Cerebellar cortex (tissue), 1 donor: ENCODE data around the gene SPO11.

ENCODE experiments used
- DNase-seq: peaks from one replicate; pipeline ENCODE4 v3.0.0-alpha.2; 2015; ENCODE audit warnings: low spot score

The SPO11 gene, protein sequence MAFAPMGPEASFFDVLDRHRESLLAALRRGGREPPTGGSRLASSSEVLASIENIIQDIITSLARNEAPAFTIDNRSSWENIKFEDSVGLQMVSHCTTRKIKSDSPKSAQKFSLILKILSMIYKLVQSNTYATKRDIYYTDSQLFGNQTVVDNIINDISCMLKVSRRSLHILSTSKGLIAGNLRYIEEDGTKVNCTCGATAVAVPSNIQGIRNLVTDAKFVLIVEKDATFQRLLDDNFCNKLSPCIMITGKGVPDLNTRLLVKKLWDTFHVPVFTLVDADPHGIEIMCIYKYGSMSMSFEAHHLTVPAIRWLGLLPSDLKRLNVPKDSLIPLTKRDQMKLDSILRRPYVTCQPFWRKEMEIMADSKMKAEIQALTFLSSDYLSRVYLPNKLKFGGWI

DNA sequence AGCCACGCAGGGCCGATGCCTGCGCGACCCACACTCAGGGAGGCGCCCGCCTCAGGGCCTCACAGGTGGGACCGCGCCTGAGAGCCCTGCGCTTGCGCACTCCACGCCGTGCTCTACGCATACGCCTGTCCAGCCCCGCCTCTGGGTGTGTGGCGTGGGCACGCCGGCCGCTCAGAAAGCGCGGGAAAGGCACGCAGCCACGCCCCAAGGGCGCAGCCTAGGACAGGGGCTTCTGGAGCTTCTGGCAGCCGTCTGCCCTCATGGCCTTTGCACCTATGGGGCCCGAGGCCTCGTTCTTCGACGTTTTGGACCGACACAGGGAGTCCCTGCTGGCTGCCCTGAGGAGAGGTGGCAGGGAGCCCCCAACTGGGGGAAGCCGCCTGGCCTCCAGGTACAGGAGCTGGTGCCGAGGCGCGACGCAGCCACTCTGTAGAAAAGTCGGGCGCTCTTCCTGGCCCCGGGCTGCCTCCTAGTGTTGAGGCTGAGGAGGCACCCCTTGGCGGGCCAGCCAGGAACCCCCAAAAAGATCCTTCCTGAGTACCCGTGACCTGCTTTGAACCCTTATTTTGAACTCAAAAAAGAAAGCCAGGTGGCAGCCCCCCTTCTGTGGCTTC is at the start of gene SPO11:
Gene SPO11 (plus strand): TSS at position 196 of the 614 bp plus-strand sequence. CDS start 65 bp downstream, at position 261.
- peak; percentile 38 for DNase-seq

DNA sequence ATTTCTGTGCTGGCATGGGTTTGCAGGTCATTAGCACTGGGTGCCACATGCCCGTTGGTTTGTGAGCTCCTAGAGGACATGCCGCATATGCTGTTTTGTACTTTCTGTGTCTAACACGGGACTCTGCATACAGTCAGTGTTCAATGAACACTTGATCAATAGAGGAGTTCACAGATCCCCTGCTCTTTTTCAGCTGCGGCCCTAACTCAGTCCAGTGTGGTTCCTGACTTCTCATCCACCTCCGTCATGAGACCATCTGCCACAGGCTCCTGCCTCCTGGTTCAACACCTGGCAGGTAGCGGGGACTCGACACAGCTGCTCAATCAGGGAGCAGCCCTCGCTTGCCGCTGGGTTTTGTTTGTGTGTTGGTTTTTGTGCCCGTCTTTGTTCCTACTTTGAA is 49.4 kb upstream of the SPO11 start:
- no peak for DNase-seq

DNA sequence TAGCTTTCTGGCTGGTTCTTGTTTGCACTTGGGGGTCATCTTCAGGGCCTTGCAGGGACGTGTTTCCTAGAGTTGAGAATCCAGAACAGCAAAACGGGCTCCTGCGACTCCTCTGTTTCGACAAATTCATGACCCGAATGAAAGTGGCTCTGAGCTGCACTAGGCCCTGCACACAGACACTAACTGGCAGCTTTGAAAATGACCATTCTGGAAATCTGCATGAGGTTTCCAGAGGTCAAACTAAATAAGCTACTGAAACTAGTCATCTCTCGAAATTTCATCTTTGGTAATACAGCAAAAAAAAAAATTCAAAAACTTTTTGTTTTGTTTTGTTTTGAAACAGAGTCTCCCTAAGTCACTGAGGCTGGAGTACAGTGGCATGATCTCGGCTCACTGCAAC is 47.7 kb upstream of the SPO11 start:
- no peak for DNase-seq

DNA sequence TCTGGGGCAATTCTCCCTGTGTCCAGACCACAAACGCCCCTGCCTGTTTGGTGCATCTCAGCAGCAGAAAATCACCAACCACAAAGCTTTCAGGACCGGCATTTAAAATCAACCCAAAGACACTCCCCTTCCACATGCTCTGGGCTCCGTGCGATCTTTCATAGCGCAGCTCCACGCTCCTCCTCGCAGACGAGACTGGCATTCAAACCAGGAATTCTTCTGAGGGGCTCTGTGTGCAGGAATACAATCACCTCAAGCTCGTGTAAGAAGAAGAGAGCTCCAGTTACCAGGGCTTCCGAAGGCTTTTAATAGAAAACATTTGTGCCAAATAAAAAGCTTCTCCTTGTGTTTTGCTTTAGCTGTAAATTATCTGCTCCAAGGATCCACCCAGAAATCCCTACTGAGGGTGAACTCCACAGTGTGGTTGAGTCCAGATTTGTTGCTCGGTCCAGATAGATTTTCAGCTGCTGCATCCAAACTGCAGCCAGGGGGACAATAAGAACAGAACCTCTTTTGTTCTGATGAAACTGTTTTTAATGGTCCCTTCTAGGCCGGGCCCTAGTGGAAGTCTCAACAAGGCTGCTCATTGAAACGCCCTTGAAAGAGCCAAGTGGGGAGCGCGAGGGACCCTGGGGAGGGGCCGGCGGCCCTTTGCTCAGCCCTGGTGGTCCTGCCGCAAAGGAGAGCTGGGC is 46.8 kb upstream of the SPO11 start:
- DNase-seq, result peak; percentile 22

DNA sequence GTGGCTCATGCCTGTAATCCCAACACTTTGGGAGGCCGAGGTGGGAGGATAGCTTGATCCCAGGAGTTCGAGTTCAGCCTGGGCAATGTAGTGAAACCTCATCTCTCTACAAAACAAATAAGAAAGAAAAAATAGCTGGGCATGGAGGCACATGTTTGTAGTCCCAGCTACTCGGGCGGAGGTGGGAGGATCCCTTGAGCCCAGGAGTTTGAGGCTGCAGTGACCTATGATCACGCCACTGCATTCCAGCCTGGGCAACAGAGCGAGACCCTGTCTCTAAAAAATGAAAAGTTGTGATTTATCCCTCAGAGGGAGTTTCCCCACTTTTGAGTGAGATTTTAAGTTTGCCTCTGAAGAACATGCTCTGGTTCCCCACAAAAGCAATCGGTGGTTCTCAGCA is 45.7 kb upstream of the SPO11 start:
- DNase-seq, result no peak

DNA sequence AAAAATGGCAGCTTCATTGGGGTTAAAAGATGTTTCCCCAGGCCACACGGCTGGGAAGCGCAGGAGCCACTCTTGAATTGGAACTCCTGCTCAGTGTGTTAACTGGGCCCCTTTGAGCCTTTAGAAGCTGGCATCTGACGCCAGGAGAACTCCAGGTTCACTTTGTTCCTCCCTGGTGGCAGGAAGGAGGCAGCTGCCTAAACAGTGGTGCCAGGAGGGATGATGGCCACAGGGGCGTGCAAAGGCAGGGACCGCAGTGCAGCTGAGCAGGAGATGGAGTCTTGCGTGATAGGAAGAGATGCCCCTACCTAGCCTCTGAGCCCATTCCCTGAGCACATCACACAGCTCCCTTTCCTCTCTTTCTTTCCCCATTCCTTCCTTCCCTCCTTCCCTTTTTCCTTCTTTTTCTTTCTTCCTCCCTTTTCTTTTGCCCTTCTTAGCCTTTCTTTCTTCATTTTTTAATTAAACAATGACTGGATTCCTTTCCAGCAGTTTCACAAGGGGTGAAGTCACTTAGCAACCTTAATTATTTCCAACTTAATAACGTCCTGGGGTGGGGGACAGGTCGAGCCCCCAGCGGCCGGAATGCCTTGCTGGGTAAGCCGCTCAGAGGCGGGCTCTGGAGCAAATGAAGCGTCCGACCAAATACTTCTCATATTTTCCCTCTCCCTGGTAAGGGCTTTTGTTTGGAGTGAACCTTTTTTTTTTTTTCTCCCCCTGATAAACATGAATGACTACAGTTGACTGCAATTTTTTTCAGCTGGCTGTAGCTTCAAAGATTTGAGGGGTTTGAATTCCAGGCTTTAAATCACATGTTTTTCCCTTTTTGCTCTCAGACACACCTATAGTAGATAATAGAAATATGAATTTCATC is 42.4 kb upstream of the SPO11 start:
- peak; percentile 56 for DNase-seq

DNA sequence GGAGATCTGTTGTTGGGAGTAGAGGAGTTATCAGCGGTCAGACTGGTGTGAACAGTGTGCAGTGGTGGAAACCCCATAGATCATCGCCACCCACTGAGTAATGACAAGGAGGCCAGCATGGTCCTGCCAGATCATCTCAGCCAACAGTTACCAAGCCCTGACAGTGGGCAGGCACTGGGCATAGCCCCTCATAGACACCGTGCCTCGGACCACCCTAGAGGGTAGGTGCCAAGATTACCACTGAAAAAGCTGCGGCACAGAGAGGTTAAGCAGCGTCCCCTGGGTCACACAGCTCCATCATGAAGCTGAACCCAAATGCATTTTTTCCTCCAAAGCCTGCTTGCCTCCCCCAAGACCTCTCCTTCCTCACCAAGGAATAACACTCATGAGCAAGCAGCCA is 41.7 kb upstream of the SPO11 start:
- no peak for DNase-seq

DNA sequence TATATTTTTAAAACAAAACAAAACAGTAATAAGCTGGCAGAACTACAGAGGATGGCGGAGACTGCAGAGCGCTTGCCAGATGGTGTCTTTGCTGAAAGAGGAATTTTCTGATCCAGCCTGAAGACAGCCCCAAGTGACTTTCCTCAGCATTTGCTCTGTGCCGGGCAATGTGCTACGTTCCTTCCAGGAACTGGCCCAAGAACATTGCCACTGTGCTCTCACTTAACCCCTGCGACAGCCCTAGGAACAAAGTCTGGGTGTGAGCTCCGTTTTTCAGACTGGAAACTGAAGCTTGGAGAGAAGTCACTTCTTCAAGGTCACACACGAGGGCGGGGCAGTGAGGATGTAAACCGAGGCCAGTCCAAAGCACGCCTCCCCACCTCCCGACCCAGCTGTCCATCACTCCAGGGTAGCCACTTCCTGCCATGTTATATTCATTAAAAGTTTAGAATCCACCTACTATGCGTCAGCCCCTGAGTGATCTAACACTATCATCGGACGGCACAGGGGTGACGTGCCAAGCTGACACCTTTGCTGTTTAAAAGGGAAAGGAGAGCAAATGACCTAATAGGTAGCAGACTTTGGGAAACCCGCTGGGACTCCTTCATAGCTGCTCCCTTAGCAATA is 40.8 kb upstream of the SPO11 start:
- DNase-seq, result no peak

DNA sequence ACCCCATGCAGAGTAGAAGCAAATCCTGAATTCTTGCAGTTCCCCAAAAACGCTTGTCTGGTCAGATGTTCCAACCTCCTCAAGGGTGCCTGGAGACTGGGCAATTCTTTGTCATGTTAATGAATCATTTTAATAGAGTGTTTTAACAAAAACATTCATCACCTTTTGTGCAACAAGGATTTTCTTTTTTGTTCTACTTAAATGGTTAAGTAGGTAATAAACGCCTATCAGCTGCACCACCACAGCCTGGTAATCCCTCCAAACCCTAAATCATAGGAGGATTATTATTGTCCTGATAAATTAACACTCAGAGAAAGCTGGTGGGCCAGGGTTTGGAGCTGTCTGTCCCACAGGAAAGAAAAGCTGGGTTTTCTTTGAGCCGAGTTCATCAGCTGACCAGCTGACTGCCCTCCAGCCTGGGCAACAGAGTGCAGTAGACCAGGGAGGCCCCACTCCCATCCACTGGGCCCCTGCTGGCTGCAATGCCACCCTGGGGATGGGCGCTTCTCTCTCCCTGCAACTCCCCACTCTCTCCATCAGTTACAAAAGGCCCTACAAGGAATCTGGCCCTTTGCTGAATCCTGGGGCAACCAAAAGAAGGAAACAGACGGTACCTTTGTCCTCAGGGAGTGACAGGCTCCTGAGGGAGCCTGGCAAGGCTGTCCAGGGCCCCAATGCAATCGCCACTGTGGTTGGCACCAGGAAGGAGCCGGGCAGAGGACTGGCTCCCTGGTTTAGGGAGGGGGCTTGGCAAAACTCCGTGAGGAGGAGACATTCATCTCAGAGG is 40.0 kb upstream of the SPO11 start:
- DNase-seq, result no peak

DNA sequence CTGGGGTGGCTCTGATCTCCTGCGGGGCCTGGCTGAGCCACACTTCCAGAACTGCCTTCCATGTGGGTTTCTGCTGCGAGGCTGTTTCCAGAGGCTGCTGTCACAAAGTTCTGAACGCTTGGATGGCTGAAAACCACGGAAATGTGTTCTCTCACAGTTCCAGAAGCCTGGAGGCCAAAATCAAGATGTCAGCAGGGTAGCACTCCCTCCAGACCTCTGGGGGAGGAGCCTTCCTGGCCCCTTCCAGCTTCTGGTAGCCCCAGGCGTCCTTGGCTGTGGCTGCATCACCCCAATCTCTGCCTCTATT is 39.5 kb upstream of the SPO11 start:
- DNase-seq, result no peak

DNA sequence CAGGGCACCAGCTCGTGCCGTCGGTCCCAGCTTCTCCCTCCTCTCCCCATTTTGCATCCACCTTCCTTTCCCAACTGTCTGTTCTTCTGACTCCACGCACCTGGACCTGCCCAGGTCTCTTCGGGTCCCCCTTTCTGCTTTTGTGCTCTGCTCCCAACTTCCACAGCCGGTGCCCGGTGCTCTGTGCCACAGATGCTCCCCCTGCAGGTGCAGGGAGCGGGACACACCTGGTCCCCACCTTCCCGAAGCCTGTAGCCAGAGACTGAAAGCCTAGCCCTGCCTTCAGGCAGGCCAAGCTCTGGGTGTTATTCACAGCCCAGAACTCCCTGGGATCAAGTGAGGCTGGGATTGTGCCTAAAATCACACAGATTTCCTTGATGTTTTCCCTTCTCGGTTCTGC is 38.6 kb upstream of the SPO11 start:
- no peak for DNase-seq

DNA sequence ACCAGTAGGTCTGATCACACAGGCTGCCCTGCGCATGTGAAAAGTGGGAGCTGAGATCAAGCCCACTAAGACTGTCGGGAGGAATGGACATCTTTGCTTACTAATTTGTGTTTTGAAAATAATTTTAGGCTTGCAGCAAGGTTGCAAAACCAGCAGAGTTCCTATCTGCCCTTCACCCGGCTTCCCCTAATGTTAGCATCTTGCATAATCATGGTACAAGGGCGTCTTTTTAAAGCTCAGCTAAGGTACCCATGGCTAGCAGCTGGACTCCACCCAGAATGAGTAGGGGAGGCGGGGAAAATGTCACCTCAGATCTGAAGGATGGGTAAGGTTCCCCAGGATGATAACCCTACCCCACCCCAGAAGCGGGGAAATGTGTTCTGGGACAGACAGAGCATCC is 37.9 kb upstream of the SPO11 start:
- no peak for DNase-seq

DNA sequence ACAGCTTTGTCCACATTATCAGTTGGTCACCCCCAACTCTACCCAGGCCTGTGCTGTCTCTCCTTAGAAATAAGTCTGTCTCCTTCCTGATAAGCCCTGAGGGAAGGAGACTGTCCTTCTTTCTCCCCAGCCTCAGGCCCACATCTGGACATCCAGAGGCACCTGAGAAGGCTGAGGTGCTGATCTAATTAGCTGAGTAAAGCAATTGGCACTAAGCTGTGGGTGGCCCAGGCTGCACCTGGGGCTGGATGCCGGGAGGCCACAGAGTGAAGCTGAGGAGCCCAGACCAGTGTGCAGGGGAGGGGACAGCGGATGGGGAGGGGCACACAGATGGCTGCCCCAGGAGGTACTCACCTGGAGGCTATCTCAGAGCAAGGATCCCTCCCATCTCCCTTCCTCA is 37.0 kb upstream of the SPO11 start:
- DNase-seq, result no peak

DNA sequence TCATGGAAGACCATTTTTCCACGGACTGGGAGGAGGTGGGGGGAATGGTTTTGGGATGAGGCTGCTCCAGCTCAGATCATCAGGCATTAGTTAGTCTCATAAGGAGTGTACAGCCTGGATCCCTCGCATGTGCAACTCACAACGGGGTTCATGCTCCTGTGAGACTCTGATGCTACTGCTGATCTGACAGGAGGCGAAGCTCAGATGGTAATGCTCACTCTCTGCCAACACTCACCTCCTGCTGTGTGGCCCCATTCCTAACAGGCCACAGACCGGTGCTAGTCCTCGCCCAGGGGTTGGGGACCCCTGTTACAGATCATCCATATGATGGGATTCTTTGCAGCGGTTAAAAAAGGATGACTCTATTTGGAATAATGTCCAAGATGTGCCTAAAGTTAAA is 35.6 kb upstream of the SPO11 start:
- no peak for DNase-seq

DNA sequence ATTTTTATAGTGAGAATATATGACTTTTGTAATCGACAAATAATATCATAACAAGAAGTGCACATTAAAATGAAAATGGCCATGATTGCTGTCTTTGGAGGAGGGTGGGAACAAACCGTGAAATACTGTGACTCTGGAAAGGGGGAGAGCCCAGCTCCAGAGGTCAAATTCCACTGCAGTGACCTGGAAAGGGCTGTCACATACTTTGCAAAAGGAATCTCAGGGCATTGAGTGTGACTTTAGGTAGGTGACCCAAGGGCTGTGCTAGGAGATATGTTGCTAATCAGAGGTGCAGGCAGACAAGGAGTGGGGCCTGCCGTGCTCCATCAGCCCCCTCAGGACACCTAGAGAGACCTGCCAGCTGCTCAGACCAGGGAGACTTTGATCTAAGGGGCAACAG is 35.1 kb upstream of the SPO11 start:
- DNase-seq, result no peak

DNA sequence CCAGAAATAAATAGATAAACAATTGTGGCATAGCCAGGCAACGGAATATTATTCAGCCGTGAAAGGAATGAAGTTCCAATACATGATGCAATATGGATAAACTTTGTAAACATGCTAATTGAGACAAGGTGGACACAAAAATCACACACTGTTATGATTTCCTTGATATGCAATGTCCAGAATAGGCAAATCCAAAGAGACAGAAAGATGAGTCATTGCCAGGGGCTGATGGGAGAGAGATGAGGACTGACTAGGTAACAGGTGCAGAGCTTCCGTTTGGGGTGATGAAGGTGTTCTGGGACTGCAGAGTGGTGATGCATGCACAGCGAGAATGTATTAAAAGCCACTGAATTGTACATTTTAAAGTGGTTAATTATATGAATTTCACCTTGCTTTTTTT is 31.1 kb upstream of the SPO11 start:
- DNase-seq, result no peak

DNA sequence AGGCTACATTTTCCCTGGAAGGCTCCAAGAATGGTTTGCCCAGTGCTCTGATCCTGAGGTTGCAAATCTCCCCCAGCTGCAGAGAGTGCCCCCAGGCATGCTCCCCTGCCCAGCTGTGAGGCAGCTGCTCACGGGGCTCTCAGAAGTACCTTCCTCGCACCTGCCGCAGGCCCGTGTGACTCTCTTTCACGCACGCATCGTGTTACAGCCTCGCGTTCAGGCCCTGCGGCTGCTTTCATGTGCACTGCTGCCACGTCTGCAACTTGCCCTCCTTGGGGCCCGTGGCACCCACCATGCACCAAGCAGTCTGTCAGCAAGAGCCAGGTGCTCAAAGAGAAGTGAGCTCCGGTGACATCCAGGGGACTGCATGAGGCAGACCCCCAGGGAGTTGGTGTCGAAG is 28.6 kb upstream of the SPO11 start:
- DNase-seq, result no peak

DNA sequence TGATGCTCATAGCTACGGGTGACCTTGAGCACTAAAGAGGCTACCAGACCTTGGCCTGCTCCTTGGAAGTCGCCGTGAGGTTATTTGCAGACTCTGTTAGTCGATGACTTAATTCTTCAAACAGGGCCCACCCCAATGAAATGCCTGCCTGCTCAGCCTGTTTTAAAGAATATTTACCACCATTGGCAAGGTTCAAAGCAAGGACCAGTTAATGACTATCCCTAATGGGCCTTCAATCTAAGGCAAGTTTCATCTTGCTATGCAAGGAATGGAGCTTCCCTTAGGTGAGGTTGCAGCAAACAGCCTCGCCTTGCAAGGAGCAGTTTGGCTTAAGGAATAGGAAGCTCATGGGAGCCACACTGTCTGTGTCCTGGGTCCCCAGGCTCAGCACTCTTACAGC is 22.9 kb upstream of the SPO11 start:
- DNase-seq, result no peak

DNA sequence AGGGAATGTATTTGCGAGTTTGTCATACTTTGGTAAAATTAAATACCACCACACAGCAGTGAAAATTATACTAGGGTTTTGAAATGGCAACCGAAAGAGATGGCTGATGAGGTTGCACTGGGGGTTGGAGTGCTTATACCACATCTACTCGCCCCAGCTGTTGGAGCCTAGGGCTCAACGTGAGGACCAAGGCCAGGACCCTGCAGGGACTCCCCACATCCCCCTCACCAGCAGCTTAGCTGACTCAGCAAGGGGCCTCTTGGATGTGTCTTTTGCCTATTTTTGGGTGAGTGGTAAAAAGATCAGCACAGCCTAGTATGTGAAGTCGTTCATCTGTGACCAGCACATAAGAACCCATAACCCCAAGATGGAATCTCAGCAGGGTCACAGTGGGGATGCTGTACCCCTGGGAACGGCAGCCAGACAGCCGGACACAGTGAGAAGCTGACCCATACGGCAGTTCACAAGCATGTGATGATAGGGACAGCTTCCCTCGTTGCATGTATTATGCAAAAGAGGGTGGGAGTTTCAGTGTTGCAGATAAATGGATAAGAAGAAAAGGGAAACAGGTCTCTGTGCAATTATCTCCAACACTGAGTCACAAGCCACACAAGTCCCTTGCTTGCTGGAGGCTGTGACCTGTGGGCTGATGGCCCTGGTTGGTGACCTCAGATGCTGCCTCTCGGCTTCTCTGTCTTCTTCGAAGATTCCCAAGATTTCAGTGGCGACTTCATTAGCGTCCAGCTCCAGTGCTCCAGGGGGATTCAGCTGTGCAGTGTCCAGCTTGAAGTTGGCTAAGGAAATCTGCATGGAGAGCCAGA is 20.9 kb upstream of the SPO11 start:
- DNase-seq, result no peak

DNA sequence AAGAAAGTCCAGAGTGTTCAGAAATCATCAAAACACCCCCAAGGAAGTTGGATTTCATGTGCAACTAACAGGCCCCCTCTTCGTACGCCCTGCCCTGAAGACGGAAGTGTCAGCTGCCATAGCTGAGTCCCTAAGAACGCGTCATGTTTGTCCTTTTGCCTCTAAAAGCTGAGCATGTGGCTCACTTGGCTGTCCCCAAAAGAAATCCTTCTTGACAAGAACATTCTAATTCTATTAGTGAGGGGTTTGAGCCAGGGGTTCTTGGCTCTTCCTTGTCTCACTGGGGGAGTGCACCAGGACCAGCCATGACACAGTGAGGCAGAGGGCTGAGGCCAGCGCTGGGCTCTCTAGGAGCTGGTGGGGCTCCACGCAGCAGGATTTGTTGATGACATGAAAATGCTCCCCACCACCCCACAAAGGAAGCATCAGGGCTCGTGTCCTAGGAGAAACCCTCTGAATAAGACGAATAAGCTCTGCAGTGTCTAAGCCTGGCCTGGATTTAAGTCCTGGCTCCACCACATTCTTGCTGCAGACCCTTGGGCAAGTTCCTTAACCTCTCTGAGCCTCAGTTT is 20.0 kb upstream of the SPO11 start:
- DNase-seq, result no peak
